Gastrocnemius medialis (tissue), 4 donors: Measurements from ENCODE around the gene SPTLC3.

Experiments
- CTCF ChIP-seq, 5 experiments: fragments of 450-650 bp in 3 of 5; fragments of 200-600 bp in 2 of 5; sonication (generic) in 2 of 5; IDR thresholded peaks in 4 of 5; conservative IDR thresholded peaks in 1 of 5; 1 replicate in 4 of 5; 2 replicates in 1 of 5; pipeline ENCODE4 v1.5.1; 2016 to 2019; ENCODE audit warnings: antibody characterized with exemption in 5 of 5, mild to moderate bottlenecking in 3 of 5, moderate library complexity in 3 of 5
- POLR2A ChIP-seq, 2 donors: fragments of 450-650 bp; IDR thresholded peaks; one replicate each; pipeline ENCODE4 v1.6.1; 2017; ENCODE audit warnings: antibody characterized with exemption in 2 of 2, mild to moderate bottlenecking in 2 of 2, moderate library complexity in 2 of 2

- TF ChIP-seq CTCF (IDR thresholded peaks at IDR 0.05 in 4 of 5, conservative IDR thresholded peaks at IDR 0.05 in 1 of 5), result no peak
- TF ChIP-seq POLR2A (IDR thresholded peaks at IDR 0.05), result no peak
Measured at GRCh38 chr20:13058666-13059389, 50.1 kb downstream of the SPTLC3 start.
